ENCODE measurements around the gene CSF1. TPM values are rescaled to one million over a fixed set of nuclear protein-coding genes. Genes with fewer than 3 reads are reported as not detected.

The CSF1 gene
- polyA plus RNA-seq, 3 donors: 0.11 to 0.69 (median 0.38) TPM

DNA sequence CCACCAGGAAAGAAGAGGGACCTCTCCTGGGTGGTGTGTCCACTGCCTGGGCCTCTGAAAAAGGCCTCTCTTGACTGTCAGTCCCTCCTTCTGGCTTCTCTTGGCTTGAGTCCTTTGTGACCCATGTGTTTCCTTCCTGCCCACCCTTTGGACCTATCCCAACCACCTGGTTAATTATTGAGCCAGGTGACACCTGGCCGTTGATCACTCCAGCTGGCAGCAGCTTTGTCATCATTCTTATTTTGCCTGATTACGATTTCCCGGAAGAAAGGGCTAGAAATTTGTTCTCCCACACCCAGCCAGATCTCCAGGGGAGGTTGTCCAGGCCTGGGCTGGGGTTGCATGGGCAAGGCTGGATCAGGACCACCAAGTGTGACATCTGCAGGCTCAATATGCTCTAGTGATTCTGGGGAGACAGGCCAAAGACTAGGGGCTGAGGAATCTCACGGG, 24.8 kb downstream of the CSF1 start:
- WGBS (ENCODE audit: insufficient coverage): 100% methylated on average over 1 of the region's 4 CpGs
- Mint-ChIP-seq H3K4me3 (no peak overlapping the region), H3K27me3 (ENCODE audit: low read depth in 3 of 3) (peaks cover 2 to 8% (median 7%) of the 10 kb centered on the region in 3 donors)

DNA sequence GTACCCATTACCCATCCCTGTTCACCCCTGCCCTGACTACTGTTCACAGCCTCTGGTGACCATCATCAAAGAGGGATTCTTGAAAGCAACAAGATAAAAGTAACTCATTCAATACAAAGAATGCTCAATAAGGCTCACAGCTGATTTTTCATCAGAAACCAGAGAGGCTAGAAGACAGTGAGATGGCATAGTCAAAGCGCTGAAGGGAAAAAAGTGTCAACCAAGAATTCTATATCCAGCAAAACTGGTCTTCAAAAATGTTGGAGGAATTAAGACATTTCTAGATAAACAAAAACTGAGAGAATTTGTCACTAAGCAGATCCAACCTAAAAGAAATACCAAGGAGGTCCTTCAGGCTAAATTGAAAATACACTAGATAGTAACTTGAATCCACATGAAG, 27.1 kb downstream of the CSF1 start:
- no peak overlapping the region for H3K4me3 Mint-ChIP-seq
- peaks cover 15% of the 10 kb centered on the region for H3K4me1 Mint-ChIP-seq
- H3K9me3 ChIP-seq (replicated peaks in 1 of 2; ENCODE audit: control insufficient read depth in 1 of 2, insufficient read depth in 1 of 2, low read length in 2 of 2): peaks cover 4 to 12% of the 10 kb centered on the region in 2 donors
- no peak for DNase-seq
- no peak overlapping the region for H3K27ac Mint-ChIP-seq
- H3K79me2 ChIP-seq (ENCODE audit: insufficient read depth, low read length): no peaks in the 10 kb centered on the region
- no peaks in the 10 kb centered on the region for H3K27me3 ChIP-seq (ENCODE audit: control insufficient read depth in 2 of 2, insufficient read depth in 2 of 2, low read length in 2 of 2)
- peaks cover 14 to 32% (median 22%) of the 10 kb centered on the region in 7 donors for H3K9me3 Mint-ChIP-seq
- no CpG with 5 or more reads among the region's 1 CpG for WGBS (ENCODE audit: insufficient coverage)
- TF ChIP-seq, protein P1, sequence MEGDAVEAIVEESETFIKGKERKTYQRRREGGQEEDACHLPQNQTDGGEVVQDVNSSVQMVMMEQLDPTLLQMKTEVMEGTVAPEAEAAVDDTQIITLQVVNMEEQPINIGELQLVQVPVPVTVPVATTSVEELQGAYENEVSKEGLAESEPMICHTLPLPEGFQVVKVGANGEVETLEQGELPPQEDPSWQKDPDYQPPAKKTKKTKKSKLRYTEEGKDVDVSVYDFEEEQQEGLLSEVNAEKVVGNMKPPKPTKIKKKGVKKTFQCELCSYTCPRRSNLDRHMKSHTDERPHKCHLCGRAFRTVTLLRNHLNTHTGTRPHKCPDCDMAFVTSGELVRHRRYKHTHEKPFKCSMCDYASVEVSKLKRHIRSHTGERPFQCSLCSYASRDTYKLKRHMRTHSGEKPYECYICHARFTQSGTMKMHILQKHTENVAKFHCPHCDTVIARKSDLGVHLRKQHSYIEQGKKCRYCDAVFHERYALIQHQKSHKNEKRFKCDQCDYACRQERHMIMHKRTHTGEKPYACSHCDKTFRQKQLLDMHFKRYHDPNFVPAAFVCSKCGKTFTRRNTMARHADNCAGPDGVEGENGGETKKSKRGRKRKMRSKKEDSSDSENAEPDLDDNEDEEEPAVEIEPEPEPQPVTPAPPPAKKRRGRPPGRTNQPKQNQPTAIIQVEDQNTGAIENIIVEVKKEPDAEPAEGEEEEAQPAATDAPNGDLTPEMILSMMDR (IDR thresholded peaks at IDR 0.05): no peak
- H3K9ac ChIP-seq (ENCODE audit: insufficient read depth, low read length, poor library complexity, severe bottlenecking): no peak overlapping the region
- no peaks in the 10 kb centered on the region for H3K36me3 ChIP-seq (replicated peaks in 1 of 2; ENCODE audit: control insufficient read depth in 1 of 2, insufficient read depth in 2 of 2, low read length in 2 of 2)
- no peak overlapping the region for H2AFZ ChIP-seq (ENCODE audit: insufficient read depth, low read depth, low read length, poor library complexity, severe bottlenecking)
- H3K4me1 ChIP-seq (ENCODE audit: control insufficient read depth in 1 of 2, insufficient read depth in 2 of 2, low read length in 2 of 2): peaks cover 12 to 16% of the 10 kb centered on the region in 2 donors
- intact Hi-C loops (cut with micrococcal nuclease): loop anchor here in 1 of 2 donors (5.0 kb wide), 1 partner anchor 45 kb away; the partner anchor contains the start of gene AHCYL1
- H4K20me1 ChIP-seq (ENCODE audit: insufficient read depth, low read length): no peaks in the 10 kb centered on the region
- peaks cover 0 to 5% (median 4%) of the 10 kb centered on the region in 3 donors for H3K27me3 Mint-ChIP-seq (ENCODE audit: low read depth in 3 of 3)
- H3K4me3 ChIP-seq (replicated peaks in 1 of 3; ENCODE audit: low read depth in 2 of 3, low read length in 3 of 3): no peak overlapping the region
- no peak overlapping the region for H3K27ac ChIP-seq (ENCODE audit: low read depth in 1 of 2, low read length in 2 of 2)
- no peak overlapping the region for H3K4me2 ChIP-seq (replicated peaks; ENCODE audit: extremely low read depth, low read length, poor library complexity, severe bottlenecking)
- H3K36me3 Mint-ChIP-seq: peaks cover 0 to 4% of the 10 kb centered on the region in 2 donors

More for the DNA sequence above, 24.8 kb downstream of the CSF1 start:
- no peak overlapping the region for H2AFZ ChIP-seq (ENCODE audit: insufficient read depth, low read depth, low read length, poor library complexity, severe bottlenecking)
- H3K79me2 ChIP-seq (ENCODE audit: insufficient read depth, low read length): no peaks in the 10 kb centered on the region
- H4K20me1 ChIP-seq (ENCODE audit: insufficient read depth, low read length): no peaks in the 10 kb centered on the region
- no peaks in the 10 kb centered on the region for H3K27me3 ChIP-seq (ENCODE audit: control insufficient read depth in 2 of 2, insufficient read depth in 2 of 2, low read length in 2 of 2)
- intact Hi-C loops (cut with micrococcal nuclease): loop anchor here in 1 of 2 donors (5.0 kb wide), 1 partner anchor 47 kb away; the partner anchor contains the start of gene AHCYL1
- H3K9ac ChIP-seq (ENCODE audit: insufficient read depth, low read length, poor library complexity, severe bottlenecking): no peak overlapping the region
- no peak for DNase-seq
- H3K36me3 ChIP-seq (replicated peaks in 1 of 2; ENCODE audit: control insufficient read depth in 1 of 2, insufficient read depth in 2 of 2, low read length in 2 of 2): no peaks in the 10 kb centered on the region
- no peak overlapping the region for H3K4me3 ChIP-seq (replicated peaks in 1 of 3; ENCODE audit: low read depth in 2 of 3, low read length in 3 of 3)
- peaks cover 15% of the 10 kb centered on the region for H3K4me1 Mint-ChIP-seq
- no peak overlapping the region for H3K27ac ChIP-seq (ENCODE audit: low read depth in 1 of 2, low read length in 2 of 2)
- H3K4me1 ChIP-seq (ENCODE audit: control insufficient read depth in 1 of 2, insufficient read depth in 2 of 2, low read length in 2 of 2): peaks cover 12 to 16% of the 10 kb centered on the region in 2 donors
- no peak overlapping the region for H3K4me2 ChIP-seq (replicated peaks; ENCODE audit: extremely low read depth, low read length, poor library complexity, severe bottlenecking)
- H3K9me3 Mint-ChIP-seq: peaks cover 14 to 32% (median 22%) of the 10 kb centered on the region in 7 donors
- H3K9me3 ChIP-seq (replicated peaks in 1 of 2; ENCODE audit: control insufficient read depth in 1 of 2, insufficient read depth in 1 of 2, low read length in 2 of 2): peaks cover 4 to 12% of the 10 kb centered on the region in 2 donors
- H3K36me3 Mint-ChIP-seq: peaks cover 0 to 4% of the 10 kb centered on the region in 2 donors
- no peak overlapping the region for H3K27ac Mint-ChIP-seq
- TF ChIP-seq, protein P1 (IDR thresholded peaks at IDR 0.05): no peak

Measured in CD14-positive monocyte (primary cell).